Tracheal epithelial cell (primary cell): ENCODE results near the gene CNDP2. TPM values are rescaled to one million over a fixed set of nuclear protein-coding genes. Genes with fewer than 3 reads are reported as not detected.

ENCODE experiments used
- total RNA-seq: library from RNA; depleted of rRNA; stranded (reverse); fragments of >200 nt; gene quantifications from 2 replicates; pipeline ENCODE4 v1.2.1, GENCODE V29; 2014

CNDP2 gene
- 45.6 and 164 TPM in 2 replicates for total RNA-seq

GRCh38 chr18:74495581-74496507 is at the start of gene CNDP2:
Gene CNDP2, plus strand, starts transcription at chr18:74496363. Its CDS starts 3,611 bp downstream, at chr18:74499974.

GRCh38 chr18:74457043-74457724 is 39.0 kb upstream of the CNDP2 start, which contains the start of gene DIPK1C:
Gene DIPK1C, minus strand, starts transcription at chr18:74457308. Its CDS starts 49 bp downstream, at chr18:74457259.

GRCh38 chr18:74534150-74534969 is 38.2 kb downstream of the CNDP2 start, which contains the start of gene CNDP1:
Gene CNDP1, plus strand, starts transcription at chr18:74534500. Its CDS starts 168 bp downstream, at chr18:74534668.

Other genes with a start within 250 kb of the CNDP2 start
- 35.0 and 80.2 TPM in 2 replicates for gene CYB5A, start 204.4 kb upstream of the CNDP2 start, total RNA-seq
- gene C18orf63, start 180.5 kb upstream of the CNDP2 start, total RNA-seq = not detected in 2 replicates
- not detected in 2 replicates for gene DIPK1C, start 39.1 kb upstream of the CNDP2 start, total RNA-seq
- gene CNDP1, start 38.1 kb downstream of the CNDP2 start, total RNA-seq = not detected in 2 replicates
- 6.8 and 11.3 TPM in 2 replicates for gene ZNF407, start 101.5 kb downstream of the CNDP2 start, total RNA-seq